ENCODE results near the gene MRPS10. TPM values are rescaled to one million over a fixed set of nuclear protein-coding genes. Genes with fewer than 3 reads are reported as not detected.
"Not testable (repeated sequence)": the region's sequence is repeated elsewhere in the genome, so short reads cannot be mapped to it uniquely, and the experiment has no call there.

MRPS10 gene
- total RNA-seq, 1 experiment from 2014 or later: 84.4 TPM

DNA sequence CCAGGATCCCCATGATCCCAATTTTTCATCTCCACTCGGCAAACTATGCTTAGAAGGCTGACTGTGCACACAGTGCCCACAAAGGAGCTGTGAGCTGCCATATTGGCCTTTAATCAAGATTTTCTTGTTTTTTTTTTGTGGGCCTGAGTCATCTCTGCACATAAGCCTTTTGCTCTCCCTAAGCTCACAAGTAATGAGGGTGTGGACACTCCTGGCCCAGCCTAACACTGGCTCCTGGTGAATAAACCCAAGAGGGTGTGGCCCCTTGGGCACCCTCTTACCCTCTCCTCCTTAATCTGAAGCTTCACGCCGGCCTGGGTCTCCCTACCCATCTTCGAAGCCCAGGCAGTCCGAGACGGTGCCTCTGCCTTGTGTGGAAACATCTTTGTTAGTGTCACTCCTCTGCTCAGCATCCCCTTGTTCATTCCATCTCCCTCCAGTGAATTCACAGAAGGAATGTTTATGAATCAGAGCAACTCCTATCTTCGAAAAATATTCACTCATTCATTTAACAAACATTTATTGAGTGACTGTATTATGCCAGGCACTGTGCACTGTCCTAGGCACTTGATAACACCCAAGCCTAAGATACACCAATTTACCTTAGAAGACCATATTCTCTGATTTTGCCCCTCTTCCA, 22.2 kb upstream of the MRPS10 start:
- no peak for DNase-seq (ENCODE audit: extremely low read depth, low read depth)

DNA sequence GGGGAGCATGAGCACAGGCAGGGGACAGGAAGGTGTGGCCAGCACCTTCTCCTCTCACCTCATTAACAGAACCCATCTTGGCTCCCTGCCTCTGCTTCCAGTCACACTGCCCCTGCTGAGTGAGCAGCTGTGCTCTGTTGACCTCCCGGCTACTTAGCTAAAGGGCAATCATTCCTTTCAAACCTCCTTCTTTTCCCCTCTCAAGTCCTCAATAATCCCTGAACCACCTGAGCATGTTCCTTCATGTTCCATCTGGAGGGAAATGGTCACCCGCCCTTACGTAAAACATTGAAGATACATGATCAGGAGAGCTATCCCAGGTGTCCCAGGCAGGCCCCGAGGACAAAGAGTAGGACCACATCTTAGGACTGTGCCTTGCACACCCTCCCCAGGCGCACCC, 21.7 kb upstream of the MRPS10 start:
- no peak for DNase-seq (ENCODE audit: extremely low read depth, low read depth)

DNA sequence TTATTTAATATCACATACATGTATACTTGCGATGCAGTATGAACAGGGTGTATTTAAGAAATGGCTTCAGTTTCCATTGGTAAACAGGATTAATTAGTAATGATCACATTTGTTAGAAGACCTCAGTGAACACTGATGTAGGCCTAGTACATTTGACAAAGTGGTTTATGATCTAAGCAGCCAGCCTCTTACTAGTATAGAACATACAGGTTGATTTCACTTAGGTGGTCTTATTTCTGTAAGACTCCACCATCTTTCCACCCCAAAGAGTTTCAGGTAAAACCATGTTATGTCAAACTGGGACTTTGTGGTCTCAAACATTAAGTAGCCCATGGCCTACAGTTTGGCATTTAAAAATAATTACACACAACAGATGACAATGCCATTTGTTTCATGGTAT, 20.2 kb upstream of the MRPS10 start:
- no peak for DNase-seq (ENCODE audit: extremely low read depth, low read depth)

DNA sequence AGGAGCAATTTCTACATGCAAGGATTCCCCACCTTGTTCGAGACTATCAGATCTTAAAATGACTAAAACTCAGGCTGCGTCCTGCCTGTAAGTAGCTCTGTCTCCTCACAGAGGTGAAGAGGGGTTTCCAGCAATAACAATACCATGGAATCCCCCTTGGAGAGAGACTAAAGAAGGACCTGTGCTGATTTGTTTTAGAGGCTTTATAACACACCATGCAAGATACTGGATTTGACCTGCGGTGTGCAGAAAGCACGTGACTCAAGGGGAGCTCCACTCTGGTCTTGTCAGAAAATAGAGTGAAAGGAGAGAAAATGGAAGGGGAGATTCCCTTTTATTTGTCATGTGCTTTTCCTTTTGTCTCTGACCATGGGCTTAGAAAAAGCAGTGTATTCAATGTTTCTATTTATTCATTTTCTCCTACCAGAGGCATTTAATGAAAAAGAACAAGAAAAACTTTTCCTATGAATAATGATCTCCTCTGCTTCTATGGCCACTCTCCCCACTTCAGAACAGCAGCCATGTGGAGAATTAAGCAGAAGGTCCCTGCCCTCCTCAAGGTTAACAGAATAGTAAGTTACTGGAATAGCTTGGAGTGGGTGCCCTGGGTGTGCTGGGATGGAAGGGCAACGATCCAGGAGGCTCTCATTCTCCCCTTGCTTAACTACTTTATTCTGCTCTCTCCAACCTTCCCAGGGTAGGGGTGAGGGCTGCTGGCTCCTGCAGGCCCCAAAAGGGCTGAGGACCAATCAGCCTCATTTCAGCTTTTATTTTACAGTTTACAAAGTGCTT, 19.2 kb upstream of the MRPS10 start:
- no peak for DNase-seq (ENCODE audit: extremely low read depth, low read depth)

DNA sequence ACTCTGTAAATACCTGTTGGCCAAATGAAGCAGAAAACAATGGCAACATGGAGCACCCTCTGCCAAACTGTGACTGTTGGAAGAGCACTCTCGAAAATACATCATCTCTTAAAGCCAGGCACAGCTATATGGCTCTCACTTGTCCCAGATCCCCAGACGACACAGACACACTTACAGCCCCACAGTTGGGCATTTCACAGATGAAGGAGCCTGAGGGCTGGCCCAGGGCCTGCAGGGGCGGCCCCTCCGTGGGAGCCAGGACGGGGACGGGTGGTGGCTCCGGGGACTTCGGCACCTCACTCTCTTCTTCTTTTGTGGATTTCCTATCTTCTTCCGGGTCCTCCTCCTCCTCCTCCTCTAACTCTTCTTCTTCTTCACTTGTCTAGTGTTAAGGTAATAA, 18.4 kb upstream of the MRPS10 start:
- no peak for DNase-seq (ENCODE audit: extremely low read depth, low read depth)

DNA sequence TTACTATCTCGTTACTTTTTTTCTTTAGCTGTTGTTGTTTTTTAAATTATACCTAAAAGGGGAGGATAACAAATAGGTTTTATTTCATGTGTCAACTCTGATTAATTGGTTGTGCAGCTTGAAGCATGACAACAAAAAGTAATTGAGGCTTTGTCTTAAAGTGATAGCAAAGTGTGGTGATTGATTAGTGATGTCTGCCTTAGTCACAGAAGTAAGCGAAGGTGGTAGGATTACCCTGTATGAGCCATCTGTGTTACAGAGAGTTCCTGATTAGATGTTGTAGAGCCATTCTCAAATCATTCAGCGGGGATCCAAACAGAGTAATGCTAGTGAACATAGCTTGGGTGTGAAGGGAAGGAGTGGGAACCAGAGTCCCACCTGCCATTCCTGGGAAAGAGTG, 14.4 kb upstream of the MRPS10 start:
- DNase-seq (ENCODE audit: extremely low read depth, low read depth): no peak

DNA sequence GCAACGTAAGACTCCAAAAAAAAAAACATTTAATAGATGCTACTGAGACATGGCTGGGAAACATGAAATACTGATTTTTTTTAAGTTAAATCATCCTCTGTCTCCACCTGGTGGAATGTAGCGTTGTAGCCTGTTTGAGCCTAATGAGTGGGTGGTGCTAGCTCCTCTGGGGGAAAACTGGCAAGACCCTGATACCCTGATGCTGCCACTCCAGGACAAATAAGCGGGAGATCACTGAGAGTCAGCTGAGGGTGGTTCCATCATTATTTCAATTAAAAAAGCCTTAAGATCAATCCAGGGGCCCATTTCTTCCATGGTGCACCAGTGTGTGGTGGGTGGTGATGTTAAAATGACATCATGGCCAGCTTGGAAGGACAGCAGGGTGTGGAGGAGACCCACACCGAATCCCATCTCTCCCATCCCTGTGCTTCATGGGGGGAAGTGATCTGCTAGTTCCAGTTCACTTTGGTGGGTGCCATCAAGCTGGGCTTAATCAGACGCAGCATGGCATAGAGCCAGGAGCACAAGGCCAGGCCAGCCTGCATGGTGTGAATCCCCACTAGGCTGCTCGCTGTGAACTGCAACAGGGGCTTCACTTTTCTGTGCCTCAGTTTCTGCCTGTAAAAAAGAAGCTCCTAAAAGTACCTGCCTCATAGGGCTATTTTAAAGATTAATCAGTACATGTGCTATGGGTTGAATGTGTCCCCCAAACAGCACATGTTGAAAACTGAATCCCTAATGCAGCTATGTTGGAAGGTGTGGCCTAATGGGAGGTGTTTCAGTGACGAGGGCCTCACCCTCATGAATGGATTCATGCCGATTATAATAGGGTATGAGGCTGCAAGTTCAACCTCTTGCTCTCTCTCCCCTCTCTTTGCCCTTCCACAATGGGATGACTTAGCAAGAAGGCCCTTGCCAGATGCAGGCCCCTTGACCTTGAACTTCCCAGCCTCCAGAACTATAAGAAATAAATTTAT, 13.0 kb upstream of the MRPS10 start:
- DNase-seq (ENCODE audit: extremely low read depth, low read depth): no peak

DNA sequence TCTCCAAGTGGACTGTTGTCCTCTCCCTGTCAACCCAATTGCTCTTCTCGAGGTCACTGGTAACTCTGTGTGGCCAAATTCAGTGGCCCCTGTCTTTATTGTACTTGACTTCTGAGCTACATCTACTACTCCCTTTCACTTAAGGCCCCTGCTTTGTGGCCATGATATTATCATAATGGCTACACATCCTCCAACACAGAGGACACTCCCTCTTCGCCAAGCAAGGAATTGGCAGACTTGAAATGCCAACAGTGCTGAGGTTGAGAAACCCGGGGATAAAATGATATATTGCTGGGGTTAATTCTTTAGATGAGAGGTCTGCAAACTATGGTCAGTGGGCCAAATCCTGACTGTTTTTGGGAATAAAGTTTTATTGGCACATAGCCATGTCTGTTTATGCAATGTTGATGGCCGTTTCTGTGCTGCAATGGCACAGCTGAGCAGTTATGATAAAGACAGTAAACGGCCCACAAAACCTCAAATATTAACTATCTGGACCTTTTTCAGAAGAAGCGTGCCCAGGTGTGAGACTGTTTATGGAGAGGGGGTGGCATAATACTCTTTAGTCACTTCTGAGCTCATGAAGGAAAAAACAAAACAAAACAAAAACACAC, 12.0 kb upstream of the MRPS10 start:
- DNase-seq (ENCODE audit: extremely low read depth, low read depth): no peak

DNA sequence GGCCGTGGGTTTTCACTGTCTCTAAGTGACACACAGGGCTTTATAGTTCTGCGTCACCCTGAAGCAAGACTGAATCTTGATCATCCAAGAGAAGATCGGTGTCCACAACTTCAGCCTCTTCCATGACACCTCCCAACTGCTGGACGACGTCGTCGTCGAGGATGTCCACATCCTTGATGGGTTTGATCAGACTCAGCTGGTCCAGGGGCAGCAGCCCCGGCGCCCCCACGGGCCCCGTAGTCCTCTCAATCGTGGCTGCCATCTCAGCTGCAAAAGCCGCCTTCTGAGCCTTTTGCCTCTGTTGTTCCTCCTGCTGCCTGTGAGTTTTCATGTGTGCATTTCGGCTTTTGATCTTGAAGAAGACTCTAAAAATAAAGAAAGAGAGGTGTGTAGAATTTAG, 10.6 kb upstream of the MRPS10 start:
- no peak for DNase-seq (ENCODE audit: extremely low read depth, low read depth)

DNA sequence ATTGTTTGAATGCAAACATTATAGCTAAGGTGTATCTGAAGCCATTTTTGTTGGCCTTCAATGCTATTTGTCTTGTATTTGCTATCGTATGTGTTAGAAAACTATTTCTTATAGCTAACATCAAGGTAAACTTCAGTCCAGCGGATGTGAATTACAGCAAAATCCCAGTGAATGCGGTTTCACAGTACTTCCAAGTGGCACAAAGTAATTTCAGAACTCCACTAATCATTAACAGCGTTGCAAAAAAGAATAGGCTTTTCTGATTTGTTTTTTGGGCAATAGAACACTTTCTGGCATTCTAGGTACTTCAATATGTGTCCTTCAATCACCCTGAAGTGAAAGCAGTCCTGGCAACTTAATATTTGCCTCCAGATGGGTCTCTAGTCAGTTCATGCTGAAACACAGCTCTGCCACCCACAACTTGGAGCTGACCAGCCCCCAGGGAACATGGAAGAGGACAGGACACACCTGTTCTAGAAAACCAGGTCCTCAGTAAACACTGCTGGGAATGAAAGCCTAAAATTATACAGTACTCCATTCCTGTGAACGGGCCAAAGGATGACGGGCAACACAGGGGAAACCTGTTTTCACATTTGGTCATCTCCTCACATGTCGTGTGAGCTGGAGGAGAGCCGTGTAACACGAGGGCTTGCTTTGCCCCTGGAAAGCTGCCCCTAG, 9.7 kb upstream of the MRPS10 start:
- no peak for DNase-seq (ENCODE audit: extremely low read depth, low read depth)

DNA sequence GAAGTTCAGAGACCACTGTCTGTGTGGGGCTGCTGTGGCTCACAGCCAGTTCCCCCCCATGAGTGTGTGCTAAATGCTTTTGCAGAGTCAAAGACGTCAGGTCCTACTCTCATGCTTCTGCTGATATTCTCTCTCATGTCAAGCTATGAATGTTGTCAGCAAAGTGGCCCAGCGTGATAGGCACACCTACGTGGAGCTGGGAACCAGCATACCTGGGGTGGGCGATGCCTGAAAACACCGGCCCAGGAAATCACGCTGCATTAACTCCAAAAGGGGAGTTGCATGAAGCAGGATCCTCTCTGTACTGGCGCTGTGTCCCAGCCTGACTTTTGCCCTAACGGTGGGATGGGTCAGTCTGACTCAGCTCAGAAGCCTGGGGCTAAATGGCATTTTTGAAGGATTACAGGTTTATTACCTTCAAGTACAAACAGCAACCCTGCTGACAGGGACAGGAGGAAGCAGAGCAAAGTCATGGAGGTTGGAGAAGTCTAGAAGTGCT, 9.0 kb upstream of the MRPS10 start:
- DNase-seq (ENCODE audit: extremely low read depth, low read depth): peak; percentile 22

DNA sequence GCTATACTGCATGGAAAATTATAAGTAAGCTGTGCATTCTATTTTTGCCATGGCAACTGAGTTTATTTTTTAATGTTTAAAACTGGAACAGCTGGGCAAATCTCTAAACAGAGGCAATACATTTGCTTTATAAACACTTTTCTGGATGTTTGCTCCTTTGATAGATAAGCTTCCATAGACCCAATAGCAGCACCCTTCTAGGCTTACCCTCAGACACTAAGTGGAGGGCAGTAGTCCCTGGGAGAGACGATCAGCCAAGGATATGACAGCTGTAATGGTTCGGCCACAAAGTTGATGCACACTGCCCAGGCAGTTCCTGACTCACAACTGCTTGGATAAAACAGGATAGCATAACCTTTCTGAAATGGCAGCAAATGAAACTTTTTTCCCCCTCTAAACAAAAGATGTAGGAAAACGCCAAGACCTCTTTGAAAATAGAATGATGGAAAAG, 8.5 kb upstream of the MRPS10 start:
- no peak for DNase-seq (ENCODE audit: extremely low read depth, low read depth)

DNA sequence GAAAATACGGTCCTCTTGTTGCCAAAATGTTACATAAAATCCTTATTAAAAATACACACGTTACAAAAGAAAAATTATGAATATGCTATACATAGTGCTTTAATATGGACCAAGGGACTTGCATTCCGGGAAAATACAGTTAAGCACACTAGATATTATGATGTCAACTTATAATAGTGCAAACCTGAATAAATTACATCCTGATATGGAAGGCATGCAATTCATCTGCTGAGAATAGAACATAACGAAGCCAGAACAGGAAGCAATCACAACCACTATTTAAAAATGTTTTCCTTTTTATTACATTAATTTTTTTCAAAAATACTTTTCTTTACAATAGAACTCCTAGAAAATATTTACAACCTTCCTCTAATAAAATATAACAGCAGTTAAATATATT, 7.8 kb upstream of the MRPS10 start:
- no peak for DNase-seq (ENCODE audit: extremely low read depth, low read depth)

DNA sequence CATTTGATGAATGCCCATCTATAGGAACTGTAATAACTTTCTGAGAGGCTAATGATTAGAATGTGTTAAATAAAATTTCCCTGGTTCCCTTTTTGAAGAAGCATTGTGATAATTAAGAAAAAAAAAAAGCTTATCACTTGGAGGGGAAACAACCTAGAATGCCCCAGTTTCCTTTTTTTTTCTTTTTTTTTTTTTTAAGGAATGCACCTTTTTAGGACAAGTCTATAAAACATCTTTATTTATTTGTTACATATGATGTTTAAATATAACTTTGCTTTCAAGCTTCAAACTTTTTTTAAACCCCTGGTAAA, 7.3 kb upstream of the MRPS10 start:
- no peak for DNase-seq (ENCODE audit: extremely low read depth, low read depth)

DNA sequence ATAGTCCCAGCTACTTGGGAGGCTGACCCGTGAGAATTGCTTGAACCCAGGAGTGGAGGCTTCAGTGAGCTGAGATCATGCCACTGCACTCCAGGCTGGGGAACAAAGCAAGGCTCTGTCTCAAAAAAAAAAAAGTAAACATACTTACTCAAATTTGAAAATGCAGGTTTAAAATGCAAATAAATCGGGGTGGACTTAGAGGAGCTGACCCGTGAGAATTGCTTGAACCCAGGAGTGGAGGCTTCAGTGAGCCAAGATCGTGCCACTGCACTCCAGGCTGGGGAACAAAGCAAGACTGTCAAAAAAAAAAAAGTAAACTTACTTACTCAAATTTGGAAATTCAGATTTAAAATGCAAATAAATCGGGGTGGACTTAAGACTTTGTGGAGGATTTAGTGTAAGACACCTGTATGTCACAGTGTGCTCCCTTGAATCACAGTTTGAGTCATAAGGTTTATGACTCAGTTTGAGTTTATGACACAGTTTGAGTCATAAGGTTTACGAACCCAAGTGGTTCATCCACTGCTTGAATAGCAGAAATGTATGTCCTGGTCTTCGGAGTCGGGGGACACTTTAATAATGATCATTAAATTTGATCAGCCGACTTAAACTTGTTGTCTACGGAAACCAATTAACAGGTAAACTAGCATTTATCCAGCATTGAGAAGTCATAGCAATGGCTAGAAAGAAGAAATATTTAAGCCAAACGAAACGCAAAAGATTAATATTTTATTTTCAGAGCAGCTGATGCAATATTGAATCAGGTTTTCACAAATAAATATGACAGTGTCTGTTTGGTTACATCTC, 6.8 kb upstream of the MRPS10 start:
- DNase-seq (ENCODE audit: extremely low read depth, low read depth): peak; percentile 85

DNA sequence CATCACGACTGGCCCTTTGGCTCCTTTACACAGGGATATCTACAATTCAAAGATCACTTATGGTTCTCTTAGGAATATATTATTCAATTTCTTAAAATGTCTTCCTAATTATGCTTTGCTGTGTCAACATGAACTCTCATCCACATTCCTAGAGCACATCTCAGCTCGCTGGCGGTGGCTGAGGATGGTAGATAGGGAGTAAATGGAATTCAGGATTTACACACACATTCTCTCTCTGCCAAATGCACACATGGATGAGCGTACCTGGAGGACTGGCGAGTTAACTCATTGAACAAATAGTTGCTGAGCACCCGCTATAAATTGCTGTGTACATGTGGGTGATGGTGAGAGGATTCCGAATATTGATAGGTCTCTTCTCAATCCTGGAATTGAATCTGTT, 4.8 kb upstream of the MRPS10 start:
- no peak for DNase-seq (ENCODE audit: extremely low read depth, low read depth)

DNA sequence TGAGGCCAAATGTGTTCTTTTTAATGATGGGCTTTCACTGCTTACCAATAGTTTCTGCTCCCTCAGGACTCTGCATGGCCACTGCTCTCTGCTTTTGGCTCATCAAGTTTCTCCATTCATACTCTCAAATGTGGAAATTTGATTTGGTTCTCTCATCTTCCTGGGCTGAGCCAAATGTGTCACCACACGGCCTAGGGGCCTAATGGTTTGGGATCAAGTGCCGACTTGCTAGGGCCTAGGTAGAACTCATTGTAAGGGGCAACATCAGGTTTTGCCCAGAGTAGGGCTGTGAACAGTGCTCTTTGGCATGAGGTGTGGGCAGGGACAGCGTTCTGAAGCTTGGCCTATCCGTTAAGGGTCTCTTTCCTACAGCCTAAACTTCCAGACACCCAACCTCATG, 3.9 kb upstream of the MRPS10 start:
- DNase-seq (ENCODE audit: extremely low read depth, low read depth): no peak

DNA sequence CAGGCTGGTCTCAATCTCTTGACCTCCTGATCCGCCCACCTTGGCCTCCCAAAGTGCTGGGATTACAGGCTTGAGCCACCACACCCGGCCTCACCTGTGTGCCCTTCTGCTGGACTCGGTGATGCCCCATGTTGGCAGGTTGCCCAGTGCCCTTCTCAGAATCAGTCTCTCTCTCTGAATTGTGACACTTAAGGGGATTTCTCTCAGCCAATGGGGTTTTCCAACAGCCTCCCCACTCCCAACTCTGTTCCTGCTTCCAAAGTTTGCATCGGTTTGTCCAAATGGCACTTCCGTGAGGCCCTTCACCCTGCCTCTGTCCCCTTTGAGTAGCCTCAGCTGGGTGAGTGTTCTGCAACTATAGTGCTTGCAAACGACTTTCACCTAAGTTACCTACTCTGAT, 3.1 kb upstream of the MRPS10 start:
- DNase-seq (ENCODE audit: extremely low read depth, low read depth): no peak

DNA sequence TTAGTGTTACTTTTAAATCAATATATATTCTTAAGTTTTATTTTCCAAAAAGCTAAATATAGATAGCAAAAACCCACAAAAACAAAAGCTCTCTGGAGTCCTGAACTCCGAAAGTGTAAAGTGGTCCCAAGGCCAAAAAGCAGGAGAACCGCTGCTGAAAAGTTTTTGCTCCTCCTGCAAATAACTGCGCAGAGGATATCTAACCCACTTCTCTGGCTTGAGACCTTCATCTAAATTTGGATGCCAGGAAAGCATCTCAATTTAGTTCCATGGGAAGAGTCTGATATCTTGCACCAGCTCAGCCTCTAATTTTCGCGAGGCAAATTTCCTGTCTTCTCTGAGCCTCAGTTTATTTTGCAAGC, 523 bp downstream of the MRPS10 start:
- DNase-seq (ENCODE audit: extremely low read depth, low read depth): no peak

DNA sequence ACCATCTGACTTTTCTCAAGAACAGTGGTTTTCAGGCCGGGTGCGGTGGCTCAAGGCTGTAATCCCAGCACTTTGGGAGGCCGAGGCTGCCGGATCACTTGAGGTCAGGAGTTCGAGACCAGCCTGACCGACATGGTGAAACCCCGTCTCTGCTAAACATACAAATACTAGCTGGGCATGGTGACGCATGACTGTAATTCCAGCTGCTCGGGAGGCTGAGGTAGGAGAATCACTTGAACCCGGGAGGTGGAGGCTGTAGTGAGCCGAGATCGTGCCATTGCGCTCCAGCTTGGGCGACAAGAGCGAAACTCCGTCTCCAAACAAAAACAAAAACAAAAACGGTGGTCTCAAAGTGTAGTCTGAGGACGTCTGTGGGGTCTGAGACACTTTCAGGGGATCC, 1.2 kb downstream of the MRPS10 start:
- DNase-seq (ENCODE audit: extremely low read depth, low read depth): not testable (repeated sequence)

Measured in NCI-H460 (cell line).